PC-3 (cell line): ENCODE data around the gene ZP1. TPM values are rescaled to one million over a fixed set of nuclear protein-coding genes. Genes with fewer than 3 reads are reported as not detected.

Source experiments
- ATAC-seq: fragments of 200-7000 bp; cut with Tn5 transposase; 2 replicates; pipeline ENCODE4 v1.9.1; 2020; ENCODE audit warnings: mild to moderate bottlenecking, moderate library complexity
- BruUV-seq: library from RNA; stranded (reverse); fragments of 400-500 nt; replicated peaks from 2 replicates; lab custom pipeline; 2021; lab: Mats Ljungman, UMichigan
- CTCF ChIA-PET: fragments of 300-600 bp; sonication (Branson Sonifier 250); formaldehyde crosslinking; loops from one replicate; lab custom pipeline; 2022; ENCODE audit warnings: antibody characterized with exemption; lab: Charles Lee
- POLR2A ChIA-PET: fragments of 300-600 bp; sonication (Branson Sonifier 250); formaldehyde crosslinking; loops from one replicate; lab custom pipeline; 2022; ENCODE audit warnings: antibody characterized with exemption; ENCODE audit not compliant: unreplicated experiment; lab: Charles Lee
- DNase-seq: peaks from one replicate; pipeline ENCODE4 v3.0.0-alpha.2; 2015
- H2AFZ ChIP-seq: fragments of 300-600 bp; sonication (generic); 2 replicates; pipeline ENCODE4 v1.6.0; 2016; ENCODE audit warnings: antibody characterized with exemption, low read length
- H3F3A ChIP-seq: fragments of 300-600 bp; sonication (generic); one replicate; pipeline ENCODE4 v1.6.0; 2017; ENCODE audit warnings: antibody characterized with exemption, low read length, control low read depth, mild to moderate bottlenecking; ENCODE audit not compliant: unreplicated experiment
- H3K27ac ChIP-seq: fragments of 300-600 bp; sonication (generic); 2 replicates; pipeline ENCODE4 v1.5.1; 2016; ENCODE audit warnings: mild to moderate bottlenecking, low read length
- H3K27me3 ChIP-seq: fragments of 300-600 bp; sonication (generic); 2 replicates; pipeline ENCODE4 v1.6.1; 2016; ENCODE audit warnings: low read length, mixed read lengths
- H3K36me3 ChIP-seq: fragments of 300-600 bp; sonication (generic); 2 replicates; pipeline ENCODE4 v1.6.1; 2016; ENCODE audit warnings: low read depth, mixed run types, low read length, mixed read lengths
- H3K4me1 ChIP-seq: fragments of 300-600 bp; sonication (generic); 2 replicates; pipeline ENCODE4 v1.5.1; 2016; ENCODE audit warnings: low read length; ENCODE audit not compliant: insufficient read depth
- H3K4me2 ChIP-seq: fragments of 300-600 bp; sonication (generic); 2 replicates; pipeline ENCODE4 v1.6.0; 2016; ENCODE audit warnings: low read length
- H3K4me3 ChIP-seq: fragments of 300-600 bp; sonication (generic); 2 replicates; pipeline ENCODE4 v1.5.1; 2016; ENCODE audit warnings: mild to moderate bottlenecking, low read length, mixed read lengths
- H3K79me2 ChIP-seq: fragments of 300-600 bp; sonication (generic); 2 replicates; pipeline ENCODE4 v1.6.1; 2017; ENCODE audit warnings: low read length, mixed read lengths
- H3K9ac ChIP-seq: fragments of 300-600 bp; sonication (generic); 2 replicates; pipeline ENCODE4 v1.6.0; 2016; ENCODE audit warnings: mild to moderate bottlenecking, low read length
- H3K9me2 ChIP-seq: fragments of 300-600 bp; sonication (generic); replicated peaks from 2 replicates; pipeline ENCODE4 v1.6.1; 2016; ENCODE audit warnings: mixed run types, low read length, mixed read lengths
- H3K9me3 ChIP-seq: fragments of 300-600 bp; sonication (generic); 2 replicates; pipeline ENCODE4 v1.6.1; 2016; ENCODE audit warnings: low read length, mixed read lengths
- H4K20me1 ChIP-seq: fragments of 300-600 bp; sonication (generic); 2 replicates; pipeline ENCODE4 v1.6.1; 2016; ENCODE audit warnings: low read length, mixed read lengths
- EZH2 ChIP-seq: fragments of 300-600 bp; sonication (generic); IDR thresholded peaks from one replicate; pipeline ENCODE4 v1.6.1; 2017; ENCODE audit warnings: antibody characterized with exemption, mild to moderate bottlenecking, low read length; ENCODE audit not compliant: unreplicated experiment
- EZH2phosphoT487 ChIP-seq: fragments of 300-600 bp; sonication (generic); IDR thresholded peaks from 2 replicates; pipeline ENCODE4 v1.6.1; 2018; ENCODE audit warnings: mild to moderate bottlenecking, antibody characterized with exemption, low read length, borderline replicate concordance
- intact Hi-C: fragments of 100-400 bp; cut with micrococcal nuclease; formaldehyde crosslinking; loops from 2 replicates; pipeline ENCODE4 v1.9.0; 2023
- total RNA-seq: library from RNA; depleted of rRNA; stranded (reverse); fragments of >200 nt; gene quantifications from 2 replicates; pipeline ENCODE4 v1.2.3, GENCODE V29; 2014
- TF ChIP-seq, protein P1 (sequence below): fragments of 300-600 bp; sonication (generic); conservative IDR thresholded peaks from 2 replicates; pipeline ENCODE4 v1.5.1; 2017; ENCODE audit warnings: antibody characterized with exemption, low read depth, mild to moderate bottlenecking, low read length

The ZP1 gene
- total RNA-seq, 1 experiment from 2014 or later, result not detected

DNA sequence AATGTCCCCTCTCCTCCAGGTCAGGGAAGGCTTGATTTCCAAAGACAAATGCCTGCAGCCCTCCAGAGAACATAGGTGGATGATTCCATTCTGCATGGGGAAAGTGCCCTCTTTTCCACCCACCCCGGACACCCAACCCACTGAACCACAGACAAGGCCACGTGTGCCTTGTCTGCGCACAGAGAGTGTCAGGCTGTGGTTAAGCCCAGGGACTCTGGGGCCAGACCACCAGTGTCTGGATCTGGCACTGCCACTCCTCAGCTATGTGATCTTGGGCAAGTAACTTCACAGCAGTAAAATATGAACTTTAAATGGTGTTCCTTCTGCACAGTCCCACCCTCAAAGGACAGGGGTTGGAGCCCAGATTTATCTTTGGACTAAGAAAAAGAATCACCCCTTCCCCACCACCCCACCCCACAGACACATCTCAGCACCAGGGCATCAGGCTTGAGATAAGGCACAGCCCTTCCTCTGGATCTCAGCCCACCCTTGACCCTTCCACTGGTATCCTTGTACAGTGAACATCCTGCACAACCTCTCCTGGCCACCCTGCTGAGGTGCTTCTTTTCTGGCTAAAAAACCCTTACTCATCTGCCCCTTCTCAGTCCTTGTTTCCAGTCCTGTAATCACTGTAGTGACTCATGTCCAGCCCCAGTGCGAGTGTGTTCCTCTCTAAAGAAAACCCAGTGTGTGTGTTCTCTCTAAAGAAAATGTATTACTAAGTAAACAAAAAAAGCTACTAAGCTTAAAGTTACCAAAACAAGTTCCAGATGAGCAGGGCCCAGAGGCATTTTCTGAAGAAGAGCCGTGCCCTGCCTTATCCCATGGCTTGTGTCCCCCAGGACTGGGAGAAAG, 9.7 kb upstream of the ZP1 start:
- BruUV-seq, result no TSS peak
- Histone ChIP-seq H3K4me2 (no peak overlapping the region), H3K4me1 (peaks cover 8% of the 10 kb centered on the region), H3K79me2 (no peaks in the 10 kb centered on the region), H3K4me3 (no peak overlapping the region), H2AFZ (no peak overlapping the region), H3K36me3 (no peaks in the 10 kb centered on the region), H3K27ac (no peak overlapping the region), H3K9me2 (no peaks in the 10 kb centered on the region), H3F3A (no peaks in the 10 kb centered on the region), H3K27me3 (no peaks in the 10 kb centered on the region), H3K9ac (no peak overlapping the region), H3K9me3 (no peaks in the 10 kb centered on the region), H4K20me1 (no peaks in the 10 kb centered on the region)
- ATAC-seq (peak; percentile 42), DNase-seq (peak; percentile 63)
- TF ChIP-seq EZH2 (no peak), EZH2phosphoT487 (no peak)
- TF ChIP-seq, protein P1, sequence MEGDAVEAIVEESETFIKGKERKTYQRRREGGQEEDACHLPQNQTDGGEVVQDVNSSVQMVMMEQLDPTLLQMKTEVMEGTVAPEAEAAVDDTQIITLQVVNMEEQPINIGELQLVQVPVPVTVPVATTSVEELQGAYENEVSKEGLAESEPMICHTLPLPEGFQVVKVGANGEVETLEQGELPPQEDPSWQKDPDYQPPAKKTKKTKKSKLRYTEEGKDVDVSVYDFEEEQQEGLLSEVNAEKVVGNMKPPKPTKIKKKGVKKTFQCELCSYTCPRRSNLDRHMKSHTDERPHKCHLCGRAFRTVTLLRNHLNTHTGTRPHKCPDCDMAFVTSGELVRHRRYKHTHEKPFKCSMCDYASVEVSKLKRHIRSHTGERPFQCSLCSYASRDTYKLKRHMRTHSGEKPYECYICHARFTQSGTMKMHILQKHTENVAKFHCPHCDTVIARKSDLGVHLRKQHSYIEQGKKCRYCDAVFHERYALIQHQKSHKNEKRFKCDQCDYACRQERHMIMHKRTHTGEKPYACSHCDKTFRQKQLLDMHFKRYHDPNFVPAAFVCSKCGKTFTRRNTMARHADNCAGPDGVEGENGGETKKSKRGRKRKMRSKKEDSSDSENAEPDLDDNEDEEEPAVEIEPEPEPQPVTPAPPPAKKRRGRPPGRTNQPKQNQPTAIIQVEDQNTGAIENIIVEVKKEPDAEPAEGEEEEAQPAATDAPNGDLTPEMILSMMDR, result no peak
- intact Hi-C loops, result no loop called here
- CTCF ChIA-PET, result no interaction called here
- POLR2A ChIA-PET, result no interaction called here

- H2AFZ ChIP-seq, result no peak overlapping the region
- H3K4me3 ChIP-seq, result no peak overlapping the region
- no TSS peak for BruUV-seq
- intact Hi-C loops, result no loop called here
- H3F3A ChIP-seq, result no peaks in the 10 kb centered on the region
- POLR2A ChIA-PET, result no interaction called here
- no peak overlapping the region for H3K9ac ChIP-seq
- DNase-seq (no peak), ATAC-seq (no peak)
- peaks cover 8% of the 10 kb centered on the region for H3K4me1 ChIP-seq
- TF ChIP-seq EZH2phosphoT487 (no peak), EZH2 (no peak)
- TF ChIP-seq, protein P1, result no peak
- no peaks in the 10 kb centered on the region for H3K9me2 ChIP-seq
- H3K36me3 ChIP-seq, result no peaks in the 10 kb centered on the region
- H3K27me3 ChIP-seq, result no peaks in the 10 kb centered on the region
- CTCF ChIA-PET, result no interaction called here
- no peaks in the 10 kb centered on the region for H3K9me3 ChIP-seq
- H3K79me2 ChIP-seq, result no peaks in the 10 kb centered on the region
- no peak overlapping the region for H3K27ac ChIP-seq
- H3K4me2 ChIP-seq, result no peak overlapping the region
- no peaks in the 10 kb centered on the region for H4K20me1 ChIP-seq
These were observed 9.1 kb upstream of the ZP1 start for GRCh38 chr11:60858236-60858635.
